GM19193 (cell line): ENCODE measurements around the gene CHD5.

ENCODE experiments used
- POLR2A ChIP-seq: IDR thresholded peaks from 4 replicates; pipeline ENCODE4 v1.6.1; 2011; ENCODE audit not compliant: insufficient read depth, insufficient read length; ENCODE audit errors: extremely low read depth

Gene CHD5

GRCh38 chr1:6142036-6142621 is 38.0 kb downstream of the CHD5 start:
- TF ChIP-seq POLR2A: no peak

GRCh38 chr1:6141592-6141991 is 38.5 kb downstream of the CHD5 start:
- no peak for TF ChIP-seq POLR2A

- TF ChIP-seq POLR2A: no peak
These were observed 39.7 kb downstream of the CHD5 start for GRCh38 chr1:6140413-6140812.

- TF ChIP-seq POLR2A: no peak
These were observed 42.4 kb downstream of the CHD5 start for GRCh38 chr1:6137758-6138157.

GRCh38 chr1:6136516-6137220 is 43.5 kb downstream of the CHD5 start:
- TF ChIP-seq POLR2A: no peak

DNA sequence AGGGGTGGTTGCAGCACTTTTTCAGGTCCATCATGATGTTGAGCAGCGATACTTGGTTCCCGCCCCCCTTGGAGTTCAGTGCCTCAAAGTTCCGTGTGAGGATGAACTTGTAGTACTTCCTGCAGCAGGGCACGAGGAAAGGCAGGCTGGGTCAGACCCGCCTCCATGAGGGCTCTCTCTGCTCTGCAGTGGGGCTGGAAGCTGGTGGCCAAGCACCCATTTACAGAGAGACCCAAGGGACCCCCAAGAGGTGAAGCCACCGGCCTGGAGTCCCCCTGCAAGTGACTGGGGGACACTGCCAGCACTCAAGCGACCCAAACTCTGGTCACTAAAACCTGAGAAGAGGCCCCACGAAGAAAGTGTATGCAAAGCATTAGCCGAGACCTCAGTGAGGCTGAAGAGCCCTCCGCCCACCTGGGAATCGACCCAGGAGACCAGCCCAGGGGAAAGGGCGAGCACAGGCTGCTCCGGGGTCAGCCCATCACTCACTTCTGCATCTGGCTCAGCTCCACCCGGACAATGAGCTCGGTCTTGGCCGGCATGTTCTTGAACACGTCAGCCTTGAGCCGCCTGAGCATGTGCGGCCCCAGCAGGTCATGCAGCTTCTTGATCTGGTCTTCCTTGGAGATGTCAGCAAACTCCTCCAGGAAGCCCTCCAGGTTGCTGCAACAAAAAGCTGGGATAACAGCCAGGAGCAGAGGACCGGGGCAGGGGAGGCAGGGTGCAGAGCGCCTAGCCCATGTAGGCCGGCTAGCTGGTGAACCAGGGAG is 45.2 kb downstream of the CHD5 start:
- TF ChIP-seq POLR2A: no peak

- TF ChIP-seq POLR2A: no peak
These were observed 45.9 kb downstream of the CHD5 start for GRCh38 chr1:6134206-6134605.

DNA sequence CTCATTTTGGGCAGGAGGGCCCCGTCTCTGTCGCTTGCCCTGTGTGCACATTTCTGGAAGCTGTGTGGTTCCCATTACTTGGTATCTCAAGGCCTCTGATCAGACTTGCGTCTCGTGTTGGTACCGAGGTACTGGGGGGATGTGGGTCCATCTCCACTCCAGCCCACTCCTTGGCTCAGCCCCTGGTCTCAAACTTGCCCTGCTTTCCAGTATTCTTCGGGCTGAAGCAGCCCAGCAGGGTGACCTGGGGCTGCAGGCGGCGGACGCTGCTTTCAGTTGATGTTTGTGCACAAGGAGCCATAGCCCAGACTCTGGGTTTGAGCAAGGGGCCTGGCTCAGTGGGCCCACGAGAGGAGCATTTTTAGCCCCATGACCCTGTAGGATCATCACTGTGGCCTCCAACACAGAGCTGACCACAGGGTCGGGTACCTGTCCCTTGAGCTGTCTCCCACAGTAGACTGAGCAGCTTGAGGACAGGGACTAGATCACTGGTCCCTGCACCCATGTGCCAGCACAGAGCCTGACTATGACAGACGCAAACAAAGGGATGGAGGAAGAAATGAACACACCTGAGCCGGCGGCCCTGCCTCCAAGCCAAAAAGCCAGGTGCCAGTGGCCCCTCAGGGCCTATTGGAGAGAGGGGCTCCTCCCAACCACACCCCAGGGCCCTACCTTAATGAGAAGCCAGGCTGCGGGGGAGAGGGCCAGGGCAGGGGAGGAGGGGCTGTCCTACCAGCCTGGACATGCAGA is 46.8 kb downstream of the CHD5 start:
- no peak for TF ChIP-seq POLR2A

- TF ChIP-seq POLR2A: no peak
These were observed 48.6 kb downstream of the CHD5 start for GRCh38 chr1:6131561-6131960.

GRCh38 chr1:6130596-6130995 is 49.5 kb downstream of the CHD5 start:
- TF ChIP-seq POLR2A: no peak

DNA sequence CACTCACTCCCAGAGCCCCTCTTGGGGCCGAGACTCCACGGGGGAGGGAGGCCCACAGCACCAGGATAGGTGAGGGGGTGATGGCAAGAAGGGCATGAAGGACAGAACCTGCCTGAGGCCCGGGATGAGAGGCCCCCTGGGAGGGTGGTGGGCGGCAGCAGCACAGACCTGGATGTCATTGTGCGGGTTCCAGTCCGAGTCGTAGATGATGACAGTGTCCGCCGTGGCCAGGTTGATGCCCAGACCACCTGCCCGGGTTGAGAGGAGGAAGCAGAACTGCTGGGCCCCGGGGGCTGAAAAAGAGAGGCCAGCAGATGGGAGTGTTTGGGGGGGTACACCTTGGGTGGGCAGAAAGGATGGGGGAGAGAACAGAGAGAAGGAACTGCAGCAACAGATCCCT is 50.1 kb downstream of the CHD5 start:
- TF ChIP-seq POLR2A: no peak

GRCh38 chr1:6129313-6129712 is 50.8 kb downstream of the CHD5 start:
- TF ChIP-seq POLR2A: no peak

DNA sequence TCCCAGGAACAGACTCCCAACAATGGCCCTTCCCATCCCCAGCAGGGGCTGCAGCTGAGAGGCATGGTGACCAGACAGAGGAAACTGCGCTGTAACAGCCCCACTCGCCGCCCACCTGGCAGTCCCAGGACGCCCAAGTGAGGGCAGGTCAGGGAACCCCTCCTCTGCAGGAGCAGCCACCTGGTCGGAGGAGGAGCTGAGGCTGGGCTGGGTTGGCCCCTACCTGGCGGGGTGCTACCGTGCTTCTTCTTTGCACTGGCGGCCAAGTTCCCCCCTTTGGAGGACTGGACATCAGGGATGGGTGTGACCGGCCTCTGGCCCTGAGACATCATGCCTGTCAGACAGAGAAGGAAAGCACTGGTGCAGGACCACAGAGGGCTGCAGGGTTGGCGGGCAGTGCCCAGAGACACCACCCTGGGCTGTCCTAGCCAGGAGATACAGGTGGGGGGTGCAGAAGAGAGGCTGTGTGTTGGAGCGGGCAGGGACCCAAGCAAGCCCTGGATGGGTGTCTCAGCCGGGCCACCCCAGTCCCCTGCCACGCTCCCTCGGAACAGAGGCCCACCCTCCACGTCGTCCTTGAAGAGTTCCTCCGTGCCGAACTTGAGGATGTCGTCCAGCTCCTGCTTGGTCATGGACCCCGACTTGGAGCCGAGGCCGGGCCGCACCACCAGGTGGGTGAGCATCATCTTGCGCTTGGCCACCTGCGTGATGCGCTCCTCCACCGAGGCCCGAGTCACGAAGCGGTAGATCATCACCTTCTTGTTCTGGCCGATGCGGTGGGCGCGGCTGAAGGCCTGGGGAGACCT is 51.6 kb downstream of the CHD5 start:
- no peak for TF ChIP-seq POLR2A

DNA sequence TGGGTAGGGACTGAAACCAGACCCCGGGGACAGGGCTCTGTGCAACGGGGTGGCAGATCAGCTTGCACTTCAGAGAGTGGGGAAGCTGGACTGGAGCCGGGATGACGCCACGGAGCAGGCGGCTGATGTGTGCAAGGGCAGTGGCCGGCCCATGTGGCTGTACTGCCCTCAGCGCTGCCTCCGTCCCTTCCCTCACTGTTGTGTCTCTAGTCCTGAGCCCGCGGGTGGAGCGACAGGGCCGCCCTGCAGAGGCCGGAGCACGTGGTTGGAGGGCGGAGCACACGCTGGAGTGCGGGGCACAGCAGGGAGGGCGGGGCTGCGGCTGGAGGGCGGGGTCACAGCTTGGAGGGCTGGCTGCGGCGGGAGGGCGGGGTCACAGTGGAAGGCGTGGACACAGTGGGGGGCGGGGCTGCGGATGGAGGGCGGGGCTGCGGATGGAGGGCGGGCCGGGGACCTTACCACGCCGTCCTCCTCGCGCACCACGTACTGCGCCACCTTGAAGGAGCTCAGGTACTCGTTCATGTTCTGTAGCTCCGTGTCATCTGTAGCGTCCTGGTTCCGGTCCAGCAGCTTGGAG is 52.4 kb downstream of the CHD5 start:
- no peak for TF ChIP-seq POLR2A
